SH-SY5Y (cell line): ENCODE measurements around the gene ABCF1.

Source experiments
- GATA2 ChIP-seq: IDR thresholded peaks from 2 replicates; pipeline ENCODE4 v1.6.1; 2011; ENCODE audit warnings: mild to moderate bottlenecking, low read depth, low read length
- GATA3 ChIP-seq: IDR thresholded peaks from 2 replicates; pipeline ENCODE4 v1.6.1; 2011; ENCODE audit warnings: low read depth, mild to moderate bottlenecking, low read length, moderate library complexity

DNA sequence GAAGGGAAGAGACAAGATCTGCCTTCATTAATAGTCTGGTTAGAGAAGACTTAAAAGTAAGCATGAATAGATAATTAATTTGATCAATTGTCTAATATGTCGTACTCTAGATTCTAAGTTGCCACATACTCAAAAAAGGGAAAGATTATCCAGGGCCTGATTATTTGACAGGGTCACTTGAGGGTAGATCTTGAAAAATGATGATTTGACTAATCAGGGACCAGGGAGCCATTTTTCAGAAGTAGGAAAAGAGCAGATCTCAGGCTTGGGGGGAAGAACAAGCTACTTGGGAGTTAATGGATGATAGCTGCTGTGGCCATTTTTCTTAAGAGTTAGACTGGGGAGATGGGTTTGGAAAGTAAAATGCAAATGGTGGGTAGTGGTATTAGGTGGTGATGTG lies 21.0 kb downstream of the ABCF1 start:
- TF ChIP-seq GATA2 (no peak), GATA3 (no peak)
